HG02970 (cell line): ENCODE results near the gene TMEM242.

Source experiments
- ATAC-seq: cut with Tn5 transposase; IDR thresholded peaks from one replicate; pipeline ENCODE4 v1.9.1; 2021; ENCODE audit warnings: mild to moderate bottlenecking, moderate library complexity, moderate number of reproducible peaks; ENCODE audit not compliant: unreplicated experiment, low FRiP score

Gene TMEM242

GRCh38 chr6:157291356-157291755 is 32.0 kb downstream of the TMEM242 start:
- ATAC-seq: no peak

GRCh38 chr6:157290797-157291196 is 32.5 kb downstream of the TMEM242 start:
- ATAC-seq: no peak

- no peak for ATAC-seq
Observed at GRCh38 chr6:157289764-157290163, 33.6 kb downstream of the TMEM242 start.

GRCh38 chr6:157288575-157288974 is 34.7 kb downstream of the TMEM242 start:
- no peak for ATAC-seq

GRCh38 chr6:157287923-157288322 is 35.4 kb downstream of the TMEM242 start:
- ATAC-seq: no peak

GRCh38 chr6:157287247-157287850 is 36.0 kb downstream of the TMEM242 start:
- ATAC-seq: no peak

GRCh38 chr6:157285422-157285779 is 37.9 kb downstream of the TMEM242 start:
- ATAC-seq: no peak

GRCh38 chr6:157284738-157285421 is 38.4 kb downstream of the TMEM242 start:
- ATAC-seq: no peak

- ATAC-seq: no peak
Observed at GRCh38 chr6:157283900-157284737, 39.2 kb downstream of the TMEM242 start.

GRCh38 chr6:157283330-157283898 is 39.9 kb downstream of the TMEM242 start:
- ATAC-seq: no peak

GRCh38 chr6:157282284-157282683 is 41.0 kb downstream of the TMEM242 start:
- ATAC-seq: no peak

GRCh38 chr6:157281570-157281969 is 41.7 kb downstream of the TMEM242 start:
- ATAC-seq: no peak

- no peak for ATAC-seq
Observed at GRCh38 chr6:157280947-157281346, 42.4 kb downstream of the TMEM242 start.

GRCh38 chr6:157280157-157280556 is 43.2 kb downstream of the TMEM242 start:
- ATAC-seq: no peak

- ATAC-seq: no peak
Observed at GRCh38 chr6:157278171-157278570, 45.1 kb downstream of the TMEM242 start.

- no peak for ATAC-seq
Observed at GRCh38 chr6:157276731-157277130, 46.6 kb downstream of the TMEM242 start.

GRCh38 chr6:157276134-157276532 is 47.2 kb downstream of the TMEM242 start:
- ATAC-seq: no peak

- peak; percentile 83 for ATAC-seq
Observed at GRCh38 chr6:157274471-157275226, 48.7 kb downstream of the TMEM242 start.

GRCh38 chr6:157273756-157274470 is 49.4 kb downstream of the TMEM242 start:
- no peak for ATAC-seq
